HEK293 (cell line): ENCODE data around the gene HMGN1.
A peak's percentile ranks its signal among the peaks of the same experiment; 100 is the strongest.

Experiments
- GLIS2 ChIP-seq: fragments of 450-650 bp; formaldehyde crosslinking; IDR thresholded peaks from 2 replicates; pipeline ENCODE4 v1.5.1; 2016; ENCODE audit warnings: missing biosample characterization, missing genetic modification characterization
- KLF16 ChIP-seq: fragments of 450-650 bp; formaldehyde crosslinking; IDR thresholded peaks from 2 replicates; pipeline ENCODE4 v1.5.1; 2017; ENCODE audit warnings: missing biosample characterization, missing genetic modification characterization
- KLF8 ChIP-seq: fragments of 450-650 bp; formaldehyde crosslinking; IDR thresholded peaks from 2 replicates; pipeline ENCODE4 v1.5.1; 2016; ENCODE audit warnings: missing biosample characterization, missing genetic modification characterization
- ZNF132 ChIP-seq: fragments of 450-650 bp; formaldehyde crosslinking; IDR thresholded peaks from 2 replicates; pipeline ENCODE4 v1.5.1; 2017; ENCODE audit warnings: missing biosample characterization, missing genetic modification characterization, borderline replicate concordance
- ZNF138 ChIP-seq: fragments of 450-650 bp; formaldehyde crosslinking; IDR thresholded peaks from 2 replicates; pipeline ENCODE4 v1.5.1; 2016; ENCODE audit warnings: missing biosample characterization, missing genetic modification characterization, borderline replicate concordance
- ZNF140 ChIP-seq: fragments of 450-650 bp; formaldehyde crosslinking; IDR thresholded peaks from 2 replicates; pipeline ENCODE4 v1.5.1; 2016; ENCODE audit warnings: missing biosample characterization, missing genetic modification characterization
- ZNF514 ChIP-seq: fragments of 450-650 bp; formaldehyde crosslinking; IDR thresholded peaks from 2 replicates; pipeline ENCODE4 v1.5.1; 2016; ENCODE audit warnings: missing biosample characterization, missing genetic modification characterization
- ZNF629 ChIP-seq: fragments of 450-650 bp; formaldehyde crosslinking; IDR thresholded peaks from 2 replicates; pipeline ENCODE4 v1.5.1; 2017; ENCODE audit warnings: missing biosample characterization, missing genetic modification characterization
- ZNF658 ChIP-seq: fragments of 450-650 bp; formaldehyde crosslinking; IDR thresholded peaks from 2 replicates; pipeline ENCODE4; 2016; ENCODE audit warnings: missing biosample characterization, missing genetic modification characterization
- ZNF785 ChIP-seq: fragments of 450-650 bp; formaldehyde crosslinking; IDR thresholded peaks from 2 replicates; pipeline ENCODE4 v1.5.1; 2016; ENCODE audit warnings: missing biosample characterization, missing genetic modification characterization
- TF ChIP-seq, protein P1 (sequence below): fragments of 450-650 bp; formaldehyde crosslinking; IDR thresholded peaks from 2 replicates; pipeline ENCODE4 v1.5.1; 2016; ENCODE audit warnings: missing biosample characterization, missing genetic modification characterization, borderline replicate concordance
- TF ChIP-seq, protein P2 (sequence below): fragments of 450-650 bp; formaldehyde crosslinking; IDR thresholded peaks from 2 replicates; pipeline ENCODE4 v1.5.1; 2016; ENCODE audit warnings: missing biosample characterization, missing genetic modification characterization
- TF ChIP-seq, protein P3 (sequence below): fragments of 450-650 bp; formaldehyde crosslinking; IDR thresholded peaks from 2 replicates; pipeline ENCODE4 v1.5.1; 2016; ENCODE audit warnings: missing biosample characterization, missing genetic modification characterization
- TF ChIP-seq, protein P4 (sequence below): fragments of 450-650 bp; formaldehyde crosslinking; optimal IDR thresholded peaks from 2 replicates; pipeline ENCODE3; 2016; ENCODE audit warnings: missing biosample characterization, mild to moderate bottlenecking, missing genetic modification characterization
- TF ChIP-seq, protein P5 (sequence below): fragments of 450-650 bp; formaldehyde crosslinking; IDR thresholded peaks from 2 replicates; pipeline ENCODE4 v1.5.1; 2016; ENCODE audit warnings: missing biosample characterization, missing genetic modification characterization
- TF ChIP-seq, protein P6 (sequence below): fragments of 450-650 bp; IDR thresholded peaks from 2 replicates; pipeline ENCODE4 v1.5.1; 2018; ENCODE audit warnings: missing biosample characterization, mild to moderate bottlenecking, missing genetic modification characterization

HMGN1 gene

DNA sequence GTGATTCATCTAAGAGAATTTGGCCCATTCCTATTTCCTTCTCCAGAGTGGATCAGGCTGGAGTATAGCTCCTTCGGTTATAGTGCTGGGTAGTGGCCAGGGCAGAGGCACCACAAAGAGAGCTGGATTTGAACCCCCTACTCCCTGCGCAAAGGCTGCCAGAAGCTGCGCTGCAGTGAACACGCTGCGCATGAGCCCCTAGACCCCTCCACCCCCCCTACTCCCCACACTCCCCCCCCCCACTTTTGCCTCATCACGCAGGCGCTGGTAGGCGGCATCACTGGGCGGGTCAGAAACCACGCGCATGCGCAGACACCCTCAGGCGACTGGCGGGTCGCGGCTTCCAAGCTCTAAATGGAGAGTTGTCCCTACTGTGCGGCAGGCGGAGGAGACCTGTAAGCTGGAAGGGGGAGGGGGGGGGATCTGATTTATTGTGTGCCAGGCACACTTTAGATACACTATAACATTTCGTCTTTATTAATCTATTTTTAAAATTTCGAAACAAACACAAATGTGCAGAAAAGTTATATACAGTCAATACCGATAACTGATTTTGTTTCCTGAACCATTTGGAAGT is 38.7 kb upstream of the HMGN1 start (continued):
- TF ChIP-seq, protein P1, sequence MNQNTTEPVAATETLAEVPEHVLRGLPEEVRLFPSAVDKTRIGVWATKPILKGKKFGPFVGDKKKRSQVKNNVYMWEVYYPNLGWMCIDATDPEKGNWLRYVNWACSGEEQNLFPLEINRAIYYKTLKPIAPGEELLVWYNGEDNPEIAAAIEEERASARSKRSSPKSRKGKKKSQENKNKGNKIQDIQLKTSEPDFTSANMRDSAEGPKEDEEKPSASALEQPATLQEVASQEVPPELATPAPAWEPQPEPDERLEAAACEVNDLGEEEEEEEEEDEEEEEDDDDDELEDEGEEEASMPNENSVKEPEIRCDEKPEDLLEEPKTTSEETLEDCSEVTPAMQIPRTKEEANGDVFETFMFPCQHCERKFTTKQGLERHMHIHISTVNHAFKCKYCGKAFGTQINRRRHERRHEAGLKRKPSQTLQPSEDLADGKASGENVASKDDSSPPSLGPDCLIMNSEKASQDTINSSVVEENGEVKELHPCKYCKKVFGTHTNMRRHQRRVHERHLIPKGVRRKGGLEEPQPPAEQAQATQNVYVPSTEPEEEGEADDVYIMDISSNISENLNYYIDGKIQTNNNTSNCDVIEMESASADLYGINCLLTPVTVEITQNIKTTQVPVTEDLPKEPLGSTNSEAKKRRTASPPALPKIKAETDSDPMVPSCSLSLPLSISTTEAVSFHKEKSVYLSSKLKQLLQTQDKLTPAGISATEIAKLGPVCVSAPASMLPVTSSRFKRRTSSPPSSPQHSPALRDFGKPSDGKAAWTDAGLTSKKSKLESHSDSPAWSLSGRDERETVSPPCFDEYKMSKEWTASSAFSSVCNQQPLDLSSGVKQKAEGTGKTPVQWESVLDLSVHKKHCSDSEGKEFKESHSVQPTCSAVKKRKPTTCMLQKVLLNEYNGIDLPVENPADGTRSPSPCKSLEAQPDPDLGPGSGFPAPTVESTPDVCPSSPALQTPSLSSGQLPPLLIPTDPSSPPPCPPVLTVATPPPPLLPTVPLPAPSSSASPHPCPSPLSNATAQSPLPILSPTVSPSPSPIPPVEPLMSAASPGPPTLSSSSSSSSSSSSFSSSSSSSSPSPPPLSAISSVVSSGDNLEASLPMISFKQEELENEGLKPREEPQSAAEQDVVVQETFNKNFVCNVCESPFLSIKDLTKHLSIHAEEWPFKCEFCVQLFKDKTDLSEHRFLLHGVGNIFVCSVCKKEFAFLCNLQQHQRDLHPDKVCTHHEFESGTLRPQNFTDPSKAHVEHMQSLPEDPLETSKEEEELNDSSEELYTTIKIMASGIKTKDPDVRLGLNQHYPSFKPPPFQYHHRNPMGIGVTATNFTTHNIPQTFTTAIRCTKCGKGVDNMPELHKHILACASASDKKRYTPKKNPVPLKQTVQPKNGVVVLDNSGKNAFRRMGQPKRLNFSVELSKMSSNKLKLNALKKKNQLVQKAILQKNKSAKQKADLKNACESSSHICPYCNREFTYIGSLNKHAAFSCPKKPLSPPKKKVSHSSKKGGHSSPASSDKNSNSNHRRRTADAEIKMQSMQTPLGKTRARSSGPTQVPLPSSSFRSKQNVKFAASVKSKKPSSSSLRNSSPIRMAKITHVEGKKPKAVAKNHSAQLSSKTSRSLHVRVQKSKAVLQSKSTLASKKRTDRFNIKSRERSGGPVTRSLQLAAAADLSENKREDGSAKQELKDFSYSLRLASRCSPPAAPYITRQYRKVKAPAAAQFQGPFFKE (tag by site-specific recombination): no peak
- TF ChIP-seq, protein P2, sequence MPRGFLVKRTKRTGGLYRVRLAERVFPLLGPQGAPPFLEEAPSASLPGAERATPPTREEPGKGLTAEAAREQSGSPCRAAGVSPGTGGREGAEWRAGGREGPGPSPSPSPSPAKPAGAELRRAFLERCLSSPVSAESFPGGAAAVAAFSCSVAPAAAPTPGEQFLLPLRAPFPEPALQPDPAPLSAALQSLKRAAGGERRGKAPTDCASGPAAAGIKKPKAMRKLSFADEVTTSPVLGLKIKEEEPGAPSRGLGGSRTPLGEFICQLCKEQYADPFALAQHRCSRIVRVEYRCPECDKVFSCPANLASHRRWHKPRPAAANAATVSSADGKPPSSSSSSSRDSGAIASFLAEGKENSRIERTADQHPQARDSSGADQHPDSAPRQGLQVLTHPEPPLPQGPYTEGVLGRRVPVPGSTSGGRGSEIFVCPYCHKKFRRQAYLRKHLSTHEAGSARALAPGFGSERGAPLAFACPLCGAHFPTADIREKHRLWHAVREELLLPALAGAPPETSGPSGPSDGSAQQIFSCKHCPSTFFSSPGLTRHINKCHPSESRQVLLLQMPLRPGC: no peak
- TF ChIP-seq ZNF658 (tag by site-specific recombination) (no peak), ZNF514 (no peak), GLIS2 (no peak), ZNF138 (no peak), KLF8 (tag by site-specific recombination) (peak; percentile 30; the same call in 1 of the 2 replicates), ZNF785 (tag by site-specific recombination) (no peak), ZNF140 (tag by site-specific recombination) (no peak), ZNF629 (tag by site-specific recombination) (peak; percentile 25), KLF16 (tag by site-specific recombination) (no peak), ZNF132 (tag by site-specific recombination) (no peak)
- TF ChIP-seq, protein P3, sequence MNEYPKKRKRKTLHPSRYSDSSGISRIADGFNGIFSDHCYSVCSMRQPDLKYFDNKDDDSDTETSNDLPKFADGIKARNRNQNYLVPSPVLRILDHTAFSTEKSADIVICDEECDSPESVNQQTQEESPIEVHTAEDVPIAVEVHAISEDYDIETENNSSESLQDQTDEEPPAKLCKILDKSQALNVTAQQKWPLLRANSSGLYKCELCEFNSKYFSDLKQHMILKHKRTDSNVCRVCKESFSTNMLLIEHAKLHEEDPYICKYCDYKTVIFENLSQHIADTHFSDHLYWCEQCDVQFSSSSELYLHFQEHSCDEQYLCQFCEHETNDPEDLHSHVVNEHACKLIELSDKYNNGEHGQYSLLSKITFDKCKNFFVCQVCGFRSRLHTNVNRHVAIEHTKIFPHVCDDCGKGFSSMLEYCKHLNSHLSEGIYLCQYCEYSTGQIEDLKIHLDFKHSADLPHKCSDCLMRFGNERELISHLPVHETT: no peak
- TF ChIP-seq, protein P4, sequence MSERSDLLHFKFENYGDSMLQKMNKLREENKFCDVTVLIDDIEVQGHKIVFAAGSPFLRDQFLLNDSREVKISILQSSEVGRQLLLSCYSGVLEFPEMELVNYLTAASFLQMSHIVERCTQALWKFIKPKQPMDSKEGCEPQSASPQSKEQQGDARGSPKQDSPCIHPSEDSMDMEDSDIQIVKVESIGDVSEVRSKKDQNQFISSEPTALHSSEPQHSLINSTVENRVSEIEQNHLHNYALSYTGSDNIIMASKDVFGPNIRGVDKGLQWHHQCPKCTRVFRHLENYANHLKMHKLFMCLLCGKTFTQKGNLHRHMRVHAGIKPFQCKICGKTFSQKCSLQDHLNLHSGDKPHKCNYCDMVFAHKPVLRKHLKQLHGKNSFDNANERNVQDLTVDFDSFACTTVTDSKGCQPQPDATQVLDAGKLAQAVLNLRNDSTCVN (tag by site-specific recombination): no peak
- TF ChIP-seq, protein P5, sequence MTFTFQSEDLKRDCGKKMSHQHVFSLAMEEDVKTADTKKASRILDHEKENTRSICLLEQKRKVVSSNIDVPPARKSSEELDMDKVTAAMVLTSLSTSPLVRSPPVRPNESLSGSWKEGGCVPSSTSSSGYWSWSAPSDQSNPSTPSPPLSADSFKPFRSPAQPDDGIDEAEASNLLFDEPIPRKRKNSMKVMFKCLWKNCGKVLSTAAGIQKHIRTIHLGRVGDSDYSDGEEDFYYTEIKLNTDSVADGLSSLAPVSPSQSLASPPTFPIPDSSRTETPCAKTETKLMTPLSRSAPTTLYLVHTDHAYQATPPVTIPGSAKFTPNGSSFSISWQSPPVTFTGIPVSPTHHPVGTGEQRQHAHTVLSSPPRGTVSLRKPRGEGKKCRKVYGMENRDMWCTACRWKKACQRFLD (tag by site-specific recombination): no peak
- TF ChIP-seq, protein P6, sequence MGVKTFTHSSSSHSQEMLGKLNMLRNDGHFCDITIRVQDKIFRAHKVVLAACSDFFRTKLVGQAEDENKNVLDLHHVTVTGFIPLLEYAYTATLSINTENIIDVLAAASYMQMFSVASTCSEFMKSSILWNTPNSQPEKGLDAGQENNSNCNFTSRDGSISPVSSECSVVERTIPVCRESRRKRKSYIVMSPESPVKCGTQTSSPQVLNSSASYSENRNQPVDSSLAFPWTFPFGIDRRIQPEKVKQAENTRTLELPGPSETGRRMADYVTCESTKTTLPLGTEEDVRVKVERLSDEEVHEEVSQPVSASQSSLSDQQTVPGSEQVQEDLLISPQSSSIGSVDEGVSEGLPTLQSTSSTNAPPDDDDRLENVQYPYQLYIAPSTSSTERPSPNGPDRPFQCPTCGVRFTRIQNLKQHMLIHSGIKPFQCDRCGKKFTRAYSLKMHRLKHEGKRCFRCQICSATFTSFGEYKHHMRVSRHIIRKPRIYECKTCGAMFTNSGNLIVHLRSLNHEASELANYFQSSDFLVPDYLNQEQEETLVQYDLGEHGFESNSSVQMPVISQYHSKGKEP (tag by site-specific recombination): peak; percentile 17; the same call in 1 of the 2 replicates
